ENCODE results near the gene TM6SF1.

DNA sequence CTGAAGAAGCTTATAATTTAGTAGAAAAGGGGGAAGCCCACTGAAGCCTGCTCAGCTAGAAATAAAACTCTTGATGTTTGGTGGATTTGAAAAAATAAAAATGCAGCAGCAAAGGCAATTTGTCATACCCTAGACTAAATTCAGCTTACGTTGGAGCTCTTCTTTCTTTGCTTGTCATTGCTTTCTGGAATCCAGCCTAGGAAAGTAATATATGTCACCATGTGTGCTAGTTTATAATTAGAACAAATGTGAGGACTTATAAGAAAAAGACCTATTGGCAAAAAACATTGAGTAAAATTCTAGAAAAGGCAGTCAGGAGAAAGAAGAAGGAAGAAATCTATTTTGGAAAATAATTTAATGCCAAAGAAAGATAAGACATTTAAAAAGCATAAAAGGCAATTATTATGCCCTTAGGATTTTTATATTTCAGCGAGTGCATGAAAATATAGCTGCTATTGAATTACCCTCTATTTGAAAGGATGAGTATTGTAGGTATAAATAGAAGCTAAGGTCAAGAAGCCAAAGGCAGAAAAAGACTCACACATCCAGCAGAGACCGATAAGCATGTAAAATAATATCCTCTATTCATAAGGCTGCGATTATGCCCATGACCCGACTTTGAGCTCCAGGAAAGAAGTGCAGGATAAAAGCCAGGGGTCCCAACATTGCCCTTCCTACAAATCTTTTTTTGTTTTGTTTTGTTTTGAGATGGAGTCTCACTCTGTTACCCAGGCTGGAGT lies 29.8 kb upstream of the TM6SF1 start:
- TF ChIP-seq, protein P1, sequence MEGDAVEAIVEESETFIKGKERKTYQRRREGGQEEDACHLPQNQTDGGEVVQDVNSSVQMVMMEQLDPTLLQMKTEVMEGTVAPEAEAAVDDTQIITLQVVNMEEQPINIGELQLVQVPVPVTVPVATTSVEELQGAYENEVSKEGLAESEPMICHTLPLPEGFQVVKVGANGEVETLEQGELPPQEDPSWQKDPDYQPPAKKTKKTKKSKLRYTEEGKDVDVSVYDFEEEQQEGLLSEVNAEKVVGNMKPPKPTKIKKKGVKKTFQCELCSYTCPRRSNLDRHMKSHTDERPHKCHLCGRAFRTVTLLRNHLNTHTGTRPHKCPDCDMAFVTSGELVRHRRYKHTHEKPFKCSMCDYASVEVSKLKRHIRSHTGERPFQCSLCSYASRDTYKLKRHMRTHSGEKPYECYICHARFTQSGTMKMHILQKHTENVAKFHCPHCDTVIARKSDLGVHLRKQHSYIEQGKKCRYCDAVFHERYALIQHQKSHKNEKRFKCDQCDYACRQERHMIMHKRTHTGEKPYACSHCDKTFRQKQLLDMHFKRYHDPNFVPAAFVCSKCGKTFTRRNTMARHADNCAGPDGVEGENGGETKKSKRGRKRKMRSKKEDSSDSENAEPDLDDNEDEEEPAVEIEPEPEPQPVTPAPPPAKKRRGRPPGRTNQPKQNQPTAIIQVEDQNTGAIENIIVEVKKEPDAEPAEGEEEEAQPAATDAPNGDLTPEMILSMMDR (IDR thresholded peaks at IDR 0.05), result no peak
- TF ChIP-seq POLR2A (IDR thresholded peaks at IDR 0.05), result no peak
